Fibroblast of pulmonary artery (primary cell): Measurements from ENCODE around the gene C12orf75.

Source experiments
- DNase-seq: peaks from one replicate; pipeline ENCODE4 v3.0.0-alpha.2; 2010; ENCODE audit warnings: low read depth
- H3K4me3 ChIP-seq: replicated peaks from 2 replicates; pipeline ENCODE4 v1.5.1; 2011; ENCODE audit warnings: low read depth, mild to moderate bottlenecking, control low read depth, low read length, moderate library complexity
- CTCF ChIP-seq: IDR thresholded peaks from 2 replicates; pipeline ENCODE4 v1.5.1; 2011; ENCODE audit warnings: mild to moderate bottlenecking, control low read depth, low read length, inconsistent platforms; ENCODE audit errors: missing control alignments

The C12orf75 gene

GRCh38 chr12:105330283-105330930 lies at the start of gene C12orf75:
Gene C12orf75, plus strand, starts transcription at chr12:105330691. Its CDS starts 201 bp downstream, at chr12:105330892.
- TF ChIP-seq CTCF, result no peak
- DNase-seq, result peak; percentile 61
- peak within 1 kb of the TSS; percentile 68 for H3K4me3 ChIP-seq

GRCh38 chr12:105280966-105281693 lies 49.4 kb upstream of the C12orf75 start:
- no peak overlapping the region for H3K4me3 ChIP-seq
- peak; percentile 13 for DNase-seq
- no peak for TF ChIP-seq CTCF

GRCh38 chr12:105281694-105282049 lies 48.8 kb upstream of the C12orf75 start:
- no peak overlapping the region for H3K4me3 ChIP-seq
- no peak for DNase-seq
- TF ChIP-seq CTCF, result no peak

DNA sequence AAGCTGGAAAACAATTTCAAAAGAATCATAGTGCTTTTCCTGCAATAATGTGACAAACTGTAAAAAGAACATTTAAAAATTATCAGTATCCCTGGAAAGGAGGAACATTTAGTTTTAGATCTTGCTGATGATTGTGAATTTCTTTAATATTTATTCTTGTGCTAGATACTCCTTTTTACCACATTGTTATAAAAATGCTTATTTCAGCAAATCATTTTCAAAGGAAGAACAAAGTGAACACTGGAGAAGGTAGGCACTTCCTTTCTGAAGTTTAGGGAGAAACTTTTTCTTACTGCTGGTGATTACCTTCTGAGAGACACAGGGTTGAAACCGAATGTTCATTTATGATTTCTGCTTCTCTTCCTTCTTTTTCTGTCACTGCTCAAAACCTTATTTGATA lies 45.1 kb upstream of the C12orf75 start:
- DNase-seq, result no peak
- TF ChIP-seq CTCF, result no peak
- no peak overlapping the region for H3K4me3 ChIP-seq

- no peak for DNase-seq
- no peak for TF ChIP-seq CTCF
Measured at GRCh38 chr12:105287408-105287807, 43.1 kb upstream of the C12orf75 start.

DNA sequence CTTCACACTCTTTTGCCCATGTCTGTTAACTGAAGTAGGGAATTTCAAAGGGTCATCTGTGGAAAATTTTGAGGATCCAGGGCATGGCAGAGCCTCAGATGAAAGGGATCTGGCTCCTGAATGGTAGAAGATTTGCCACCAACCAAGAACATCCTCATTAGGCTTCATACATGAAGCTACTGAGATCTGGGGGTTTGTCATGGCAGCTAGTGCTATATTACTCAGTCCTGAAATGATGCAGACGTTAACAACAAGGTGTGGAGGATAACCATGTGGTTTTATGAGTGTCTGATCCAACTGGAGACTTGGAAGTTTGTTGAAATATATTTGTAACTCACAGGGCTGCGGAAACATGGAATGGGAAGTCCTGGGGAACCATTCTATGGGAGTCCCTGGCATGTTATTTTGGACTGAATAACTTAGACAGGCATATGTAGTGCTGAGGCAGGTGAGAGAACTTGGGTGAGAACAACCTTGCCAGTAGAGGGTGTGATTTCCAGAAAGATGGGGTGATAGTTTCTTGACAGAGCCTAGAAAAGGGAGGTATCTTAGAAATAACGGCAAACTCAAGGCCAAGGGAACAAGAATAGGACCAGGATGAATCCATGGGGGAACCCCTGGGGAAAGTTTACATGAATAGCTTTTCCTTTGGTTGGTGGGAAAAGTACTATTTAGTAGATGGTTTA lies 42.0 kb upstream of the C12orf75 start:
- DNase-seq, result no peak
- TF ChIP-seq CTCF, result no peak
- H3K4me3 ChIP-seq, result no peak overlapping the region

More at GRCh38 chr12:105287408-105287807, 43.1 kb upstream of the C12orf75 start:
- no peak overlapping the region for H3K4me3 ChIP-seq
